Inflammatory macrophage treated with lipopolysaccharide for 1 hour (primary cell): Measurements from ENCODE around the gene ARIH2.
"Not testable (repeated sequence)": the region's sequence is repeated elsewhere in the genome, so short reads cannot be mapped to it uniquely, and the experiment has no call there.

Experiments
- DNase-seq, 2 donors: peaks; one replicate each; pipeline ENCODE4 v3.0.0-alpha.2; 2020 to 2022

Gene ARIH2

GRCh38 chr3:48918388-48919214, at the start of gene ARIH2:
ARIH2 (plus strand) TSS chr3:48918842; CDS start chr3:48927559, 8,717 bp downstream.
- peak; percentile 90 to 94 for DNase-seq

GRCh38 chr3:48877671-48878070, 41.0 kb upstream of the ARIH2 start:
- peak; percentile 58 to 80 for DNase-seq

GRCh38 chr3:48879307-48879993, 39.2 kb upstream of the ARIH2 start:
- DNase-seq: peak; percentile 57 to 77

- DNase-seq: no peak
These were observed 38.7 kb upstream of the ARIH2 start for GRCh38 chr3:48879994-48880377.

DNA sequence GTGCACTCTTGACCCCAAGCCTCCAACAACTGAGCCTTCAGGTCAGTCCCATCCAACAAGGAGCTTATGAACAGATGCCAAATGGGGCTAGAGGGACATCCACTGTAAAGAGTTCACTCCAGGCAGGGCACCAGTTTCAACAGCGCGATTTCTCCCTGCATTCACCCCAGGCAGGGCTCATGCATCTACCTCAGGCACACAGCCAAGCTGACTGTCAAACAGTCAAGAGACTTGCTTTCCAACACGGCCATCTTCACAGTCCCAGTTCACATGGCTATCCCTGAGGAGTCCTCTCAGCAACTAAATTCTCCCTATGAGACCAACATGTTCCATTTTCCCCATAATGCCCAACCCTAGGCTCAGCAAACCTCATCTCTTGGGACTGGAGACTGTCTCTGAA, 37.6 kb upstream of the ARIH2 start:
- DNase-seq: no peak

- no peak for DNase-seq
These were observed 37.0 kb upstream of the ARIH2 start for GRCh38 chr3:48881652-48882114.

GRCh38 chr3:48885753-48886152, 32.9 kb upstream of the ARIH2 start:
- DNase-seq: no peak

DNA sequence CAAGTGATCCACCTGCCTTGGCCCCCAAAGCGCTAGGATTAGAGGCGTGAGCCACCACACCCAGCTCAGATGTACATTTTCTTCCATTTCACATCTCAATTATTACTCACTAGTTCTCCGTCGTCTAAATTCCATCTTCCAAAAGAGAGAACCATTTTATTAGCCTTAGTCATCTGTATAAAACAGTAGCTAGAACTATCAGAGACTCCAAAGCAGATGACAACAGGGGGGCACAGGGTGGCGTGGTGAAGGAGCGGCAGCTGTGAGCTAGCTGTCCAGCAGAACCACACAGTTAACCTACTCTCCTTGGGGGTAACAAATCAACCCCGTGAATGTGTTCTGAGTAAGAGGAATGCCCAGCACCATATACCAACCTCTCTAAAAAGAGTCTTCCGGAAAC, 27.0 kb upstream of the ARIH2 start:
- DNase-seq: no peak

DNA sequence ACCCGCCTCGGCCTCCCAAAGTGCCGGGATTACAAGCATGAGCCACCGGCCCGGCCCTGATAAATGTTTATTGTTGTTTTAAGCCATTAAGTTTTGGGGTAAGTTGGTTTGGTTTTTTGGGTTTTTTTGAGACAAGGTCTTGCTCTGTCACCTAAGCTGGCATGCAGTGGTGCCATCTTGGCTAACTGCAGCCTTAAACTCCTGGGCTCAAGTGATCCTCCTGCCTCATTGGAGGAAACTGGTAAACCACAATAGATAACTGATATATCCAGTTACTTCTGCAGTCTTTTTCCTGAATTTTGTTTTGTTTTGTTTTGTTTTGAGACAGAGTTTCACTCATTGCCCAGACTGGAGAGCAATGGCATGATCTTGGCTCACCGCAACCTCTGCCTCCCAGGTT, 24.1 kb upstream of the ARIH2 start:
- DNase-seq: no peak

DNA sequence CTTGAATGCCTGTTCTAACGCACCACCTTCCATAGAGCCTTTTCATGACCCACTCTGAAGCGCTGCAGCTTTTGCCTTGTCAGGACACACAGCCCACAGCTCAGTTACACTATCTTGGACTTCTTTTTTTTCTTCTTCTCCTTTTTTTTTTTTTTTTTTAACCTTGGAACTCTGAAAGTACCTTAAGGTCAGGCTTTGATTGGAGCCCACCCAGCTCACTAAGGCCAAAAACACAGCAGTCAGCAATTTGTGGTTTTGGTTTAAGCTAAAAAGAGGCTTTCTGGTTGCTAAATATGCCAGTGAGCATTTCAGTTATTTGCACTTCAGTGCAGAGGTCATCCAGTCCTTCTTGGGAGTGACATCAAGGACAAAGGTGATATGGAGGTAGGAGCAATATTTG, 21.7 kb upstream of the ARIH2 start:
- DNase-seq: peak; percentile 30 to 60

DNA sequence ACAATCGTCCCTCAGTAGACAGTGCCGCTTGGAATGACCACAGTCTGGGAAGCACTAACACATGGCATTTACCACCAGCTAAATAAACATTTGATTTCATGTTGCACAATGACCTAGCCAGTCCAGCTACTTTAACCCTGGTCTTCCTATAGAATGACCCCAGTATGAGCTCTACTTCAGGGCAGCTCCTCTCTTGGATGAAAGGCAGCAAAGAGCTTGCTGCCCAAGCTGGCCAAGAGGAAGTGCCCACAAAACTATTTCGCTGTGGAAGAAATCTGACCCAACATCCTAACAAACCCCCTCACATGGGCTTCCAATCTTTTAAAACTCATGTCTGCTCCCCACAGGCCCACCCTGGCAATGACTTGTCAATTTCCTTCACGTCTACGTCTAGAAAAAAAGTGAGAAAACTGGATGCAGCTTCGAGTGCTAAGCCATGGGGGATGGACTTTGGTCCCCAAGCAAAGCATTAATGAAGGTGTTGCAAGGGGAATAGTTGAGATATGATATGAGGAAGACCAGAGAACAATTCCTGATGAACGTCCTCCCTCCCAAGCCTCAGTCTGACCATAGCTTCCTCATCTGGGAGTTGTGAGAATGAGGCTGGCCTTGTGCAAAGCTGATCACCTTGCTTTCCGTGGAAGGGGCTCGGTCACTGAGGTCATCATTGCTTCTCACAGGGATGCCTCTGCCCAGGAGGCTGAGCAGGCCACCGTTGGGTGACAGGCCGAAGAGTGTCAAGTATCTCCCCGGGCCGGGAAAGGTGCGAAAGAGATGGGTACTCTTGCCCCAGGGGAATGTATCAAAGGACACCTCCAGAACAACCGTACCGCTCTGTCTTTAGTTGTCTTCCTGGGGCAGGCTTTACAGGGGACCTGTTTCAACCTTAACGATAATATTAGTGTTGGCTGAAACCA, 20.9 kb upstream of the ARIH2 start:
- DNase-seq: peak; percentile 2 to 9

GRCh38 chr3:48898383-48899234, 20.0 kb upstream of the ARIH2 start, which contains the start of gene SLC25A20:
SLC25A20 (minus strand) TSS chr3:48898882; CDS start chr3:48898794, 88 bp downstream.
- DNase-seq: peak; percentile 82 to 86

- DNase-seq: no peak
These were observed 19.4 kb upstream of the ARIH2 start for GRCh38 chr3:48899273-48899672.

DNA sequence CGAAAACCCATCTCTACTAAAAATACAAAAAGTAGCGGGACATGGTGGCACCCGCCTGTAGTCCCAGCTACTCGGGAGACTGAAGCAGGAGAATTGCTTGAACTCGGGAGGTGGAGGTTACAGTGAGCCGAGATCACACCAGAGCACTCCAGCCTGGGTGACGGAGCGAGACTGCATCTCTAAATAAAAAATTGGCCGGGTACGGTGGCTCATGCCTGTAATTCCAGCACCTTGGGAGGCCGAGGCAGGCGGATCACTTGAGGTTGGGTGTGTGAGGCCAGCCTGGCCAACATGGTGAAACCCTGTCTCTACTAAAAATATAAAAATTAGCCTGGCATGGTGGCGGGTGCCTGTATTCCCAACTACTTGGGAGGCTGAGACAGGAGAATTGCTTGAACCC, 11.6 kb upstream of the ARIH2 start:
- not testable (repeated sequence) for DNase-seq

GRCh38 chr3:48915296-48915695, 3.3 kb upstream of the ARIH2 start:
- DNase-seq: no peak

GRCh38 chr3:48919215-48920138, 835 bp downstream of the ARIH2 start:
- DNase-seq: peak; percentile 75 to 88

- DNase-seq: no peak
These were observed 8.1 kb downstream of the ARIH2 start for GRCh38 chr3:48926425-48927392.

GRCh38 chr3:48927928-48928327, 9.3 kb downstream of the ARIH2 start:
- peak; percentile 23 to 35 for DNase-seq

- DNase-seq: no peak
These were observed 10.0 kb downstream of the ARIH2 start for GRCh38 chr3:48928679-48929078.
